H1 (cell line): Measurements from ENCODE around the gene PLEKHB1. TPM values are rescaled to one million over a fixed set of nuclear protein-coding genes. Genes with fewer than 3 reads are reported as not detected.

Experiments
- ASH2L ChIP-seq: fragments of 200-600, 300-600 bp; sonication (generic); IDR thresholded peaks from one replicate; pipeline ENCODE4 v1.7.1; 2017; ENCODE audit warnings: low read length
- BACH1 ChIP-seq: IDR thresholded peaks from 2 replicates; pipeline ENCODE4 v1.6.1; 2012; ENCODE audit warnings: low read length, improper control_type of control experiment
- CBX8 ChIP-seq: fragments of 300-800, 300-1000 bp; sonication (generic); IDR thresholded peaks from 2 replicates; pipeline ENCODE4 v1.7.1; 2016; ENCODE audit warnings: low read depth, low read length, borderline replicate concordance
- CHD2 ChIP-seq: IDR thresholded peaks from 2 replicates; pipeline ENCODE4 v1.6.1; 2012; ENCODE audit warnings: low read length, improper control_type of control experiment
- CREB1 ChIP-seq: IDR thresholded peaks from 2 replicates; pipeline ENCODE4 v1.6.1; 2012; ENCODE audit warnings: inconsistent platforms
- E2F6 ChIP-seq: IDR thresholded peaks from 2 replicates; pipeline ENCODE4 v1.6.1; 2012; ENCODE audit warnings: inconsistent platforms
- EZH2 ChIP-seq: fragments of 200-600 bp; sonication (generic); IDR thresholded peaks from 2 replicates; pipeline ENCODE4 v1.7.1; 2012; ENCODE audit warnings: low read depth, mild to moderate bottlenecking, moderate library complexity, low read length, inconsistent platforms; ENCODE audit not compliant: severe bottlenecking
- GABPA ChIP-seq: IDR thresholded peaks from 2 replicates; pipeline ENCODE4 v1.6.1; 2011; ENCODE audit warnings: mild to moderate bottlenecking, low read length, moderate library complexity, borderline replicate concordance; ENCODE audit not compliant: insufficient read depth
- JUND ChIP-seq: IDR thresholded peaks from 2 replicates; pipeline ENCODE4 v1.6.1; 2011; ENCODE audit warnings: mild to moderate bottlenecking, improper control_type of control experiment, low read length
- KDM4A ChIP-seq: IDR thresholded peaks from one replicate; pipeline ENCODE4 v1.7.1; 2012; ENCODE audit warnings: low read depth, mild to moderate bottlenecking, moderate library complexity, low read length, inconsistent platforms; ENCODE audit not compliant: severe bottlenecking
- KDM5A ChIP-seq: fragments of 200-600 bp; IDR thresholded peaks from 2 replicates; pipeline ENCODE4 v1.7.1; 2012; ENCODE audit warnings: mild to moderate bottlenecking, low read length, inconsistent platforms, mixed read lengths
- NRF1 ChIP-seq: IDR thresholded peaks from 2 replicates; pipeline ENCODE4 v1.6.1; 2011; ENCODE audit warnings: mild to moderate bottlenecking, low read depth, low read length, improper control_type of control experiment
- PHF8 ChIP-seq: fragments of 200-600 bp; sonication (generic); conservative IDR thresholded peaks from 2 replicates; pipeline ENCODE4 v1.7.1; 2012; ENCODE audit warnings: low read depth, mild to moderate bottlenecking, inconsistent platforms, low read length, moderate library complexity
- POLR2A ChIP-seq, 2 experiments: IDR thresholded peaks; 1 replicate in 1 of 2; 2 replicates in 1 of 2; pipeline ENCODE4 v1.6.1; 2011; ENCODE audit warnings: low read depth in 2 of 2, low read length in 2 of 2, mild to moderate bottlenecking in 2 of 2; ENCODE audit errors: control extremely low read depth in 1 of 2
- POU5F1 ChIP-seq: IDR thresholded peaks from 2 replicates; pipeline ENCODE4 v1.6.1; 2011; ENCODE audit warnings: low read depth, mild to moderate bottlenecking, low read length, moderate library complexity
- RAD21 ChIP-seq, 2 experiments: IDR thresholded peaks in 1 of 2; conservative IDR thresholded peaks in 1 of 2; 2 replicates each; pipeline ENCODE4 v1.6.1; 2011; ENCODE audit warnings: low read depth in 2 of 2, low read length in 2 of 2, improper control_type of control experiment in 1 of 2, inconsistent platforms in 1 of 2, mild to moderate bottlenecking in 1 of 2, moderate library complexity in 1 of 2
- SIN3A ChIP-seq, 2 experiments: IDR thresholded peaks in 1 of 2; conservative IDR thresholded peaks in 1 of 2; 2 replicates each; pipeline ENCODE4 v1.6.1; 2011 to 2012; ENCODE audit warnings: low read length in 2 of 2, improper control_type of control experiment in 1 of 2, low read depth in 1 of 2, mild to moderate bottlenecking in 1 of 2
- SIRT6 ChIP-seq: IDR thresholded peaks from one replicate; pipeline ENCODE4 v1.7.1; 2012; ENCODE audit warnings: low read length, inconsistent platforms
- SP1 ChIP-seq: IDR thresholded peaks from 2 replicates; pipeline ENCODE4 v1.6.1; 2011; ENCODE audit warnings: low read depth, low read length
- TAF7 ChIP-seq: optimal IDR thresholded peaks from 2 replicates; pipeline ENCODE3; 2011; ENCODE audit warnings: low read depth, mild to moderate bottlenecking, inconsistent platforms, low read length, moderate library complexity, borderline replicate concordance
- YY1 ChIP-seq: IDR thresholded peaks from 2 replicates; pipeline ENCODE4 v1.6.1; 2011; ENCODE audit warnings: low read depth, mild to moderate bottlenecking, low read length
- polyA plus RNA-seq, 7 experiments: library from polyadenylated mRNA; depleted of rRNA in 3 of 7; stranded (reverse) in 5 of 7; unstranded in 2 of 7; fragments of >200 nt in 5 of 7; fragments of 200-250 nt in 2 of 7; gene quantifications; 1 replicate in 5 of 7; 2 replicates in 1 of 7; 4 replicates in 1 of 7; pipeline versions ENCODE4 v1.2.1 to v1.2.3, GENCODE V29; 2011 to 2013; ENCODE audit warnings: missing spikeins in 2 of 7, mixed read lengths in 2 of 7
- total RNA-seq: library from RNA; stranded (reverse); fragmentation: NEBNext Ultra II Directional; extraction: Animal tissue kit (Norgen Biotek cat#: 25700); gene quantifications from 2 replicates; pipeline ENCODE4 v1.2.1, GENCODE V29; 2021
- TF ChIP-seq, protein P1 (sequence below), 3 experiments: IDR thresholded peaks; 1 replicate in 2 of 3; 2 replicates in 1 of 3; pipeline versions ENCODE4 v1.5.1 to v1.6.1; 2011; ENCODE audit warnings: low read length in 3 of 3, mild to moderate bottlenecking in 3 of 3, inconsistent platforms in 2 of 3, low read depth in 1 of 3, moderate library complexity in 1 of 3; ENCODE audit not compliant: insufficient read depth in 1 of 3; ENCODE audit errors: control extremely low read depth in 1 of 3

PLEKHB1 gene
- total and polyA plus RNA-seq, 2 of the 8 experiments (the other 6 are each of a cell fraction or from before 2014, with no cell fraction given), result 14.8 to 24.5 TPM

DNA sequence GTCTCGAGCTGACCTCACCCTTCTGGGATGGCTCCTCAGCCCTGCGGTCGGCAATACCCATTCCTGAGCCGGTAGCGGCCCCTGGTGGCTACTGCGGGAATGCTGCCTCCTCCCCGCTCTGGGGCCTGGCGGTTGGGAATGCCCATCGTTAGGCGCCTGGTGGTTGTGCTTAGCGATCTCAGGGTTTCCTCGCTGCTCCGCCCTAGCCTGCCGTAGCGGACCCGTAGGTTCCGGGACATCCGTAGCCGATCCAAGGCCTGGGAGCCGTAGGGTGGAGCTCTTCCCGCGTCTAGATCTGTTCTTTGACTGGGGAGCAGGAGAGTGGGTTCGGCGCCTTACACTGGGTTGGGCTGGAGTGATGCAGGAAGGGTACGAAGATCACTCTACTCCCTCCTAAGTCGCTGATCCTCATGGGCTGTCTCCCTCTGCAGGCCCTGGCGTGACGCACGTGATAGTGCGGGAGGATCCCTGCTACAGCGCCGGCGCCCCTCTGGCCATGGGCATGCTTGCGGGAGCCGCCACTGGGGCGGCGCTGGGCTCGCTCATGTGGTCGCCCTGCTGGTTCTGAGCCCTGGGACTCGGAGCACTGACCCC, 14.8 kb downstream of the PLEKHB1 start (continued):
- TF ChIP-seq SIRT6 (no peak), KDM4A (peak; percentile 66), CREB1 (no peak), KDM5A (peak; percentile 41; the same call in 1 of the 2 replicates), SIN3A (conservative IDR thresholded peaks at IDR 0.05 in 1 of 2, IDR thresholded peaks at IDR 0.05 in 1 of 2; ENCODE audit: low read depth in 1 of 2, low read length in 2 of 2) (peak in 1 of 2 experiments; percentile 64; a peak in 1 of 4 replicates), YY1 (peak; percentile 78; the same call in 1 of the 2 replicates), ASH2L (peak; percentile 82), BACH1 (peak; percentile 37; the same call in 1 of the 2 replicates), E2F6 (peak; percentile 66), POLR2A (IDR thresholded peaks at IDR 0.05; ENCODE audit: control extremely low read depth in 1 of 2, low read depth in 2 of 2, low read length in 2 of 2) (peak in 1 of 2 experiments; percentile 63; a peak in 2 of 3 replicates), RAD21 (IDR thresholded peaks at IDR 0.05 in 1 of 2, conservative IDR thresholded peaks at IDR 0.05 in 1 of 2; ENCODE audit: low read depth in 2 of 2, low read length in 2 of 2) (peak; percentile 100), PHF8 (peak; percentile 28; the same call in 1 of the 2 replicates), POU5F1 (no peak), GABPA (peak; percentile 41; the same call in 1 of the 2 replicates), CHD2 (peak; percentile 35; the same call in 1 of the 2 replicates), EZH2 (no peak), SP1 (no peak), TAF7 (peak; percentile 40), NRF1 (0 out of 2 replicates have a peak, but pooled peaks have one; percentile 6), JUND (peak; percentile 50), CBX8 (no peak)
- TF ChIP-seq, protein P1, sequence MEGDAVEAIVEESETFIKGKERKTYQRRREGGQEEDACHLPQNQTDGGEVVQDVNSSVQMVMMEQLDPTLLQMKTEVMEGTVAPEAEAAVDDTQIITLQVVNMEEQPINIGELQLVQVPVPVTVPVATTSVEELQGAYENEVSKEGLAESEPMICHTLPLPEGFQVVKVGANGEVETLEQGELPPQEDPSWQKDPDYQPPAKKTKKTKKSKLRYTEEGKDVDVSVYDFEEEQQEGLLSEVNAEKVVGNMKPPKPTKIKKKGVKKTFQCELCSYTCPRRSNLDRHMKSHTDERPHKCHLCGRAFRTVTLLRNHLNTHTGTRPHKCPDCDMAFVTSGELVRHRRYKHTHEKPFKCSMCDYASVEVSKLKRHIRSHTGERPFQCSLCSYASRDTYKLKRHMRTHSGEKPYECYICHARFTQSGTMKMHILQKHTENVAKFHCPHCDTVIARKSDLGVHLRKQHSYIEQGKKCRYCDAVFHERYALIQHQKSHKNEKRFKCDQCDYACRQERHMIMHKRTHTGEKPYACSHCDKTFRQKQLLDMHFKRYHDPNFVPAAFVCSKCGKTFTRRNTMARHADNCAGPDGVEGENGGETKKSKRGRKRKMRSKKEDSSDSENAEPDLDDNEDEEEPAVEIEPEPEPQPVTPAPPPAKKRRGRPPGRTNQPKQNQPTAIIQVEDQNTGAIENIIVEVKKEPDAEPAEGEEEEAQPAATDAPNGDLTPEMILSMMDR (IDR thresholded peaks at IDR 0.05; ENCODE audit: control extremely low read depth in 1 of 3, insufficient read depth in 1 of 3, low read depth in 1 of 3, low read length in 3 of 3), result peak; percentile 98 to 99 (median 98)
